SK-N-SH treated with all-trans-retinoic acid at 6 μM for 48 hours (cell line): ENCODE results near the gene SERPINB12.

Experiments used
- ATAC-seq: fragments of 200-7000 bp; cut with Tn5 transposase; 3 replicates; pipeline ENCODE4 v1.9.1; 2020; ENCODE audit warnings: mild to moderate bottlenecking, moderate library complexity
- ARNTL ChIP-seq: fragments of 450-650 bp; formaldehyde crosslinking; IDR thresholded peaks from 2 replicates; pipeline ENCODE4 v1.5.0; 2020; ENCODE audit warnings: low read depth, mild to moderate bottlenecking, moderate library complexity, borderline replicate concordance
- BACH2 ChIP-seq: fragments of 250-450 bp; sonication (Bioruptor Pico); IDR thresholded peaks from 2 replicates; pipeline ENCODE4 v1.9.0; 2021; ENCODE audit warnings: mild to moderate bottlenecking, borderline replicate concordance
- CSDC2 ChIP-seq: fragments of 250-450 bp; sonication (Bioruptor Pico); IDR thresholded peaks from 2 replicates; pipeline ENCODE4 v1.5.0; 2020; ENCODE audit warnings: mild to moderate bottlenecking, moderate library complexity
- CSRNP3 ChIP-seq: fragments of 250-450 bp; sonication (Bioruptor Pico); IDR thresholded peaks from 2 replicates; pipeline ENCODE4 v1.5.1; 2021; ENCODE audit warnings: mild to moderate bottlenecking, moderate library complexity
- ESRRG ChIP-seq: fragments of 250-450 bp; sonication (Bioruptor Pico); IDR thresholded peaks from 2 replicates; pipeline ENCODE4 v1.6.1; 2021; ENCODE audit warnings: mild to moderate bottlenecking
- GLIS3 ChIP-seq: fragments of 250-450 bp; sonication (Bioruptor Pico); IDR thresholded peaks from 2 replicates; pipeline ENCODE4 v1.5.0; 2020; ENCODE audit warnings: mild to moderate bottlenecking, moderate library complexity
- ISL1 ChIP-seq: fragments of 250-450 bp; sonication (Bioruptor Pico); IDR thresholded peaks from 2 replicates; pipeline ENCODE4 v2.1.2; 2022; ENCODE audit warnings: mild to moderate bottlenecking, moderate library complexity
- PATZ1 ChIP-seq: fragments of 250-450 bp; sonication (Bioruptor Pico); IDR thresholded peaks from 2 replicates; pipeline ENCODE4 v1.8.0; 2020; ENCODE audit warnings: mild to moderate bottlenecking, moderate library complexity, borderline replicate concordance
- POU6F1 ChIP-seq: fragments of 250-450 bp; sonication (Bioruptor Pico); IDR thresholded peaks from 2 replicates; pipeline ENCODE4 v1.8.0; 2021; ENCODE audit warnings: low read depth, mild to moderate bottlenecking, moderate library complexity, borderline replicate concordance
- PPARA ChIP-seq: fragments of 250-450 bp; sonication (Bioruptor Pico); IDR thresholded peaks from 2 replicates; pipeline ENCODE4 v1.5.0; 2020; ENCODE audit warnings: mild to moderate bottlenecking, borderline replicate concordance
- TCF4 ChIP-seq: fragments of 250-450 bp; sonication (Bioruptor Pico); IDR thresholded peaks from 2 replicates; pipeline ENCODE4 v1.8.0; 2021; ENCODE audit warnings: mild to moderate bottlenecking, moderate library complexity, borderline replicate concordance
- TOX ChIP-seq: fragments of 250-450 bp; sonication (Bioruptor Pico); IDR thresholded peaks from 2 replicates; pipeline ENCODE4 v1.8.0; 2021; ENCODE audit warnings: mild to moderate bottlenecking, moderate library complexity, borderline replicate concordance
- TSHZ2 ChIP-seq: fragments of 250-450 bp; sonication (Bioruptor Pico); IDR thresholded peaks from 2 replicates; pipeline ENCODE4 v1.5.0; 2020; ENCODE audit warnings: mild to moderate bottlenecking, moderate library complexity
- ZC3H10 ChIP-seq: fragments of 250-450 bp; sonication (Bioruptor Pico); IDR thresholded peaks from 2 replicates; pipeline ENCODE4 v1.5.1; 2021; ENCODE audit warnings: mild to moderate bottlenecking, moderate library complexity
- ZFP3 ChIP-seq: fragments of 250-450 bp; sonication (Bioruptor Pico); IDR thresholded peaks from 2 replicates; pipeline ENCODE4 v1.5.0; 2020; ENCODE audit warnings: mild to moderate bottlenecking, moderate library complexity
- ZFP30 ChIP-seq: fragments of 450-650 bp; formaldehyde crosslinking; IDR thresholded peaks from 2 replicates; pipeline ENCODE4 v1.5.0; 2022; ENCODE audit warnings: mild to moderate bottlenecking, moderate library complexity
- ZNF565 ChIP-seq: fragments of 450-650 bp; formaldehyde crosslinking; conservative IDR thresholded peaks from 2 replicates; pipeline ENCODE4 v1.5.0; 2020; ENCODE audit warnings: low read depth, mild to moderate bottlenecking, moderate library complexity
- ZNF8 ChIP-seq: fragments of 450-650 bp; formaldehyde crosslinking; IDR thresholded peaks from 2 replicates; pipeline ENCODE4 v1.5.0; 2020; ENCODE audit warnings: mild to moderate bottlenecking, moderate library complexity
- TF ChIP-seq, protein P1 (sequence below): fragments of 250-450 bp; sonication (Bioruptor Pico); IDR thresholded peaks from 2 replicates; pipeline ENCODE4 v1.5.1; 2020; ENCODE audit warnings: low read depth, mild to moderate bottlenecking, moderate library complexity

The SERPINB12 gene

GRCh38 chr18:63562284-63562683 is 20.1 kb downstream of the SERPINB12 start (continued):
- TF ChIP-seq, protein P1, sequence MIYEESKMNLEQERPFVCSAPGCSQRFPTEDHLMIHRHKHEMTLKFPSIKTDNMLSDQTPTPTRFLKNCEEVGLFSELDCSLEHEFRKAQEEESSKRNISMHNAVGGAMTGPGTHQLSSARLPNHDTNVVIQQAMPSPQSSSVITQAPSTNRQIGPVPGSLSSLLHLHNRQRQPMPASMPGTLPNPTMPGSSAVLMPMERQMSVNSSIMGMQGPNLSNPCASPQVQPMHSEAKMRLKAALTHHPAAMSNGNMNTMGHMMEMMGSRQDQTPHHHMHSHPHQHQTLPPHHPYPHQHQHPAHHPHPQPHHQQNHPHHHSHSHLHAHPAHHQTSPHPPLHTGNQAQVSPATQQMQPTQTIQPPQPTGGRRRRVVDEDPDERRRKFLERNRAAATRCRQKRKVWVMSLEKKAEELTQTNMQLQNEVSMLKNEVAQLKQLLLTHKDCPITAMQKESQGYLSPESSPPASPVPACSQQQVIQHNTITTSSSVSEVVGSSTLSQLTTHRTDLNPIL (CRISPR knock-in tag) = no peak
- TF ChIP-seq ZC3H10 (CRISPR knock-in tag) = no peak
- TF ChIP-seq ISL1 (CRISPR knock-in tag) = no peak

DNA sequence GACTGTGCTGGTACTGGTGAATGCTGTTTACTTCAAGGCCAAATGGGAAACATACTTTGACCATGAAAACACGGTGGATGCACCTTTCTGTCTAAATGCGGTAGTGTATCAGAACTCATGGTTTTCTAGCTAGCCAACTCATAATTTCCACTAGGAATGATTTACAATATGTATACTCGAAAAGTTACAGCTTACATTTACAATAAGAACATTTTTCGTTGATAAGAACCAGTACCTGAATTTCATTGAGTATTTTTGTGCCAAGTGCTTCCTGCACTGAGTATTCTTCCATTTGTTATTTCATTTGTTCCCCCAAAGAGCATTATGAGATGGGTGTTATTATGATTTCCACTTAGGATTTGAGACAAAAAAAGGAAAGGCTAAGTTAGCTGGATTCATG is 21.9 kb downstream of the SERPINB12 start:
- no peak for ATAC-seq
- no peak for TF ChIP-seq TCF4 (CRISPR knock-in tag)
- TF ChIP-seq CSDC2 = no peak
- no peak for TF ChIP-seq TSHZ2 (CRISPR knock-in tag)
- TF ChIP-seq ZFP30 (CRISPR knock-in tag) = no peak
- TF ChIP-seq ZNF565 (CRISPR knock-in tag) = no peak
- no peak for TF ChIP-seq ZC3H10 (CRISPR knock-in tag)
- TF ChIP-seq, protein P1 (CRISPR knock-in tag) = no peak
- TF ChIP-seq ESRRG (CRISPR knock-in tag) = no peak
- TF ChIP-seq ZNF8 (CRISPR knock-in tag) = no peak
- TF ChIP-seq CSRNP3 (CRISPR knock-in tag) = no peak
- no peak for TF ChIP-seq PPARA (CRISPR knock-in tag)
- TF ChIP-seq ARNTL (CRISPR knock-in tag) = no peak
- TF ChIP-seq BACH2 = no peak
- no peak for TF ChIP-seq ZFP3
- TF ChIP-seq ISL1 (CRISPR knock-in tag) = no peak
- no peak for TF ChIP-seq TOX (CRISPR knock-in tag)

DNA sequence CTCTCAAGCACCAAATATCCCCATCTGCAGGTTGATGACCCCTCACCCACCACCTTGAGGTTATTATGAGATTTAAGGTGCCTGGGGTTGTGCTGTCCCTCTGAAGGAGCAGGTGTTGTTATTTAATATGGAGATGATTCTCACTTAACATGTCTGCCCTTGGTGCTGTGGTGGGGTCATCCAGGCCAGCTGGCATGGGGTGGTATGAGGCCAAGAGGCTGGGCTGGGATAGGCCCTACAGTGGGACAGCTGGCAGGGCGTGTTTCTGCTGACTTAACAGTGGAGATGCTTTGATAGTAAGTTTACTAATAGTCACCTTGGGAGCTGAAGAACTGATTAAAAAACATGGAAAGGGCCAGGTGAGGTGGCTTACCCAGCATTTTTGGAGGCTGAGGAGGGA is 22.4 kb downstream of the SERPINB12 start:
- no peak for TF ChIP-seq ARNTL (CRISPR knock-in tag)
- TF ChIP-seq GLIS3 (CRISPR knock-in tag) = no peak
- TF ChIP-seq BACH2 = no peak
- TF ChIP-seq CSDC2 = no peak
- TF ChIP-seq TSHZ2 (CRISPR knock-in tag) = no peak
- no peak for TF ChIP-seq POU6F1 (CRISPR knock-in tag)
- no peak for TF ChIP-seq PATZ1 (CRISPR knock-in tag)
- TF ChIP-seq TCF4 (CRISPR knock-in tag) = no peak
- TF ChIP-seq ZFP3 = no peak
- TF ChIP-seq CSRNP3 (CRISPR knock-in tag) = no peak
- no peak for ATAC-seq
